GM23338 (cell line): ENCODE data around the gene PPP2R3B.

ENCODE experiments used
- EZH2 ChIP-seq: fragments of 200-600 bp; sonication (generic); IDR thresholded peaks from one replicate; pipeline ENCODE4 v1.8.0; 2017; ENCODE audit warnings: antibody characterized with exemption, mild to moderate bottlenecking, low read depth; ENCODE audit not compliant: unreplicated experiment
- EZH2phosphoT487 ChIP-seq: fragments of 200-600 bp; sonication (generic); IDR thresholded peaks from one replicate; pipeline ENCODE4 v1.8.1; 2018; ENCODE audit warnings: antibody characterized with exemption; ENCODE audit not compliant: unreplicated experiment
- POLR2AphosphoS5 ChIP-seq: IDR thresholded peaks from 2 replicates; pipeline ENCODE4 v1.6.1; 2016; ENCODE audit warnings: antibody characterized with exemption, low read depth
- STAT1 ChIP-seq: IDR thresholded peaks from one replicate; pipeline ENCODE4 v1.6.1; 2016; ENCODE audit warnings: antibody characterized with exemption; ENCODE audit not compliant: unreplicated experiment
- TF ChIP-seq, protein P1 (sequence below), 2 experiments: fragments of 200-600 bp in 1 of 2; sonication (generic) in 1 of 2; conservative IDR thresholded peaks; 2 replicates each; pipeline versions ENCODE4 v1.5.1 to v1.6.1; 2016 to 2017; ENCODE audit warnings: antibody characterized with exemption in 2 of 2, low read depth in 2 of 2, mild to moderate bottlenecking in 2 of 2, moderate library complexity in 1 of 2
- TF ChIP-seq, protein P2 (sequence below): IDR thresholded peaks from 2 replicates; pipeline ENCODE4 v1.6.1; 2016; ENCODE audit warnings: antibody characterized with exemption

DNA sequence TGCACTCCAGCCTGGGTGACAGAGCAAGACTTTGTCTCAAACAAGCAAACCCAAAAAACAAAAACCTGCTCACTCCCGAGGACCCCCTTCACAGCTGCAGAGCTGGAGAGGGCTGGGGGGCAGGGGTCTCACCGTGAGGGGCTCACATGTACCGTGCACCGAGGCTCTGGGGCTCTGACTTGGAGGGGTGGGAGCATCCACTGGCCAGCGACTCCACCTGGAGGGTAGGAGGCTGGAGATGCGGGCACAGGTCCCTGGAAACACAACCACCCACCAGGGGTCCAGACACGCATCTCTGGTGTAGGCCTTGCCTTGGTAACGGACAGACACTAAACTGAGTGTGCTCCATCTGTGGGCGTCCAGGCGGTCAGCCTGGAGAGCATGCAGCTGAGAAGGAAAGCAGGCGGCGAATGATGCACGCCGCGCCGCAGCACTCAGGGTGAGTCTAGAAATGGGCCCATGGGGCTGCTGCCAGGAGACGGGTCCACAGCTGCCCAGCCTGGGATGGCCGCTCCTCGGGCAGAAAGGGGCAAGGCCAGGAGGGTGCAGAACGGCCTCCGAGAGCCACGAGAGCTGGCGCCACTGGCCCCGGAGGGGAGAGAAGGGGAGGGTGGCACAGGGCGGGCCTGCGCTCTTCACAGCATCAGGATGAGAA, 26.1 kb downstream of the PPP2R3B start:
- TF ChIP-seq, protein P1, sequence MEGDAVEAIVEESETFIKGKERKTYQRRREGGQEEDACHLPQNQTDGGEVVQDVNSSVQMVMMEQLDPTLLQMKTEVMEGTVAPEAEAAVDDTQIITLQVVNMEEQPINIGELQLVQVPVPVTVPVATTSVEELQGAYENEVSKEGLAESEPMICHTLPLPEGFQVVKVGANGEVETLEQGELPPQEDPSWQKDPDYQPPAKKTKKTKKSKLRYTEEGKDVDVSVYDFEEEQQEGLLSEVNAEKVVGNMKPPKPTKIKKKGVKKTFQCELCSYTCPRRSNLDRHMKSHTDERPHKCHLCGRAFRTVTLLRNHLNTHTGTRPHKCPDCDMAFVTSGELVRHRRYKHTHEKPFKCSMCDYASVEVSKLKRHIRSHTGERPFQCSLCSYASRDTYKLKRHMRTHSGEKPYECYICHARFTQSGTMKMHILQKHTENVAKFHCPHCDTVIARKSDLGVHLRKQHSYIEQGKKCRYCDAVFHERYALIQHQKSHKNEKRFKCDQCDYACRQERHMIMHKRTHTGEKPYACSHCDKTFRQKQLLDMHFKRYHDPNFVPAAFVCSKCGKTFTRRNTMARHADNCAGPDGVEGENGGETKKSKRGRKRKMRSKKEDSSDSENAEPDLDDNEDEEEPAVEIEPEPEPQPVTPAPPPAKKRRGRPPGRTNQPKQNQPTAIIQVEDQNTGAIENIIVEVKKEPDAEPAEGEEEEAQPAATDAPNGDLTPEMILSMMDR (conservative IDR thresholded peaks at IDR 0.05; ENCODE audit: low read depth in 2 of 2), result no peak
- TF ChIP-seq POLR2AphosphoS5, result no peak
- TF ChIP-seq, protein P2, sequence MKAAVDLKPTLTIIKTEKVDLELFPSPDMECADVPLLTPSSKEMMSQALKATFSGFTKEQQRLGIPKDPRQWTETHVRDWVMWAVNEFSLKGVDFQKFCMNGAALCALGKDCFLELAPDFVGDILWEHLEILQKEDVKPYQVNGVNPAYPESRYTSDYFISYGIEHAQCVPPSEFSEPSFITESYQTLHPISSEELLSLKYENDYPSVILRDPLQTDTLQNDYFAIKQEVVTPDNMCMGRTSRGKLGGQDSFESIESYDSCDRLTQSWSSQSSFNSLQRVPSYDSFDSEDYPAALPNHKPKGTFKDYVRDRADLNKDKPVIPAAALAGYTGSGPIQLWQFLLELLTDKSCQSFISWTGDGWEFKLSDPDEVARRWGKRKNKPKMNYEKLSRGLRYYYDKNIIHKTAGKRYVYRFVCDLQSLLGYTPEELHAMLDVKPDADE, result no peak
- TF ChIP-seq EZH2phosphoT487, result no peak
- TF ChIP-seq STAT1, result no peak
- TF ChIP-seq EZH2, result no peak
